ENCODE measurements around the gene ACADVL.
"Not testable (repeated sequence)": the region's sequence is repeated elsewhere in the genome, so short reads cannot be mapped to it uniquely, and the experiment has no call there.

ACADVL gene

DNA sequence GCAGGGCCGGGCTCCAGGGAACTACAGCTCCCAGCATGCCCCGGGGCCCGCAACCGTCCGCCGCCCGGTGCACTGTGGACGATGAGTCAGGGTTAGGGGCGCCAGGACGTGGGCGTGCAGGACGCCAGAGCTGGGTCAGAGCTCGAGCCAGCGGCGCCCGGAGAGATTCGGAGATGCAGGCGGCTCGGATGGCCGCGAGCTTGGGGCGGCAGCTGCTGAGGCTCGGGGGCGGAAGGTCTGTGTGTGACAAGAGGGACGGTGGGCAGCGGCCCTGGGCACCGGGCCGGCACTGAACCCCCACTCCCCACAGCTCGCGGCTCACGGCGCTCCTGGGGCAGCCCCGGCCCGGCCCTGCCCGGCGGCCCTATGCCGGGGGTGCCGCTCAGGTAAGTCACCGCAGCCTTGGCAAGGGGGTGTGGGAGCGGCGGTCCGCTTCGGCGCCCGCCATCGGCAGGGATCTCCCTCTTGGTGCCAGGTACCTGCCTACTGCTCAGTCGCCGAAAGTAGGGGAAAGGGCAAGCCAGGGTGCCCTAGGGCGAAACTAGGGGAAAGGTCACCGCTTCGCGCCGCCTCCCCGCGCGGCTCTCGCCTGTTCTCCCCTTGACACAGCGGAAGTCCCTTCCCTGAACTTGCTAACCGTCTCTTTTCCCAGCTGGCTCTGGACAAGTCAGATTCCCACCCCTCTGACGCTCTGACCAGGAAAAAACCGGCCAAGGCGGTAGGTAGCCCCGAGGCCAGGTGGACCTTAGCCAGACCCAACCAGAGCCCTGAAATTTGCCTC, at the start of gene ACADVL, which contains the start of gene DLG4:
Gene ACADVL (plus strand): TSS at position 127 of the 781 bp plus-strand sequence. CDS start 47 bp downstream, at position 174.
Gene DLG4 (minus strand): TSS at position 25 of the 781 bp plus-strand sequence.
- peak; percentile 61 for DNase-seq

DNA sequence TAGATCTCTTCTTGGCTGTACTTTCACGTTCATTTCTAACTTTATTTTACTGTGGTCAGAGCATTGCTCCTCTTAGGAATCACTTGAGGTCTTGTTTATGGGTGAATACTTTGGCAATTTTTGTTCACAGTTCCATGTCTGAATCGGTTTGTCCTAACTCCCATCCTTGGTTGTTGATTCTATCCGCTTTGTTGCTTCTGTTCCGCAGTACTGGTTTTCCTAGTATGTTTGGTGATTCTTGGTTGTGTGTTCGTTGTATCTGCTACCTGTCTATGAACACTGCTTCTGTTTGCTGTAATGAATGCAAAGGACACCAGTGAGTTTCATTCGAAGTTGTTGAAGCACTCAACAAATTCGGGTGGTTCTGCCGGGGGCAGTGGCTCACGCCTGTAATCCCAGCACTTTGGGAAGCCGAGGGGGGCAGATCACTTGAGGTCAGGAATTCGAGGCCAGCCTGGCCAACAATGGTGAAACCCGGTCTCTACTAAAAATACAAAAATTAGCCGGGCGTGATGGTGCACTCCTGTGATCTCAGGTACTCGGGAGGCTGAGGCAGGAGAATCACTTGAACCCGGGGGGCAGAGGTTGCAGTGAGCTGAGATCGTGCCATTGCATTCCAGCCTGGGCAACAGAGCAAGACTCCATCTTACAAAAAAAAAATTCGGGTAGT, 47.1 kb upstream of the ACADVL start:
- not testable (repeated sequence) for DNase-seq

DNA sequence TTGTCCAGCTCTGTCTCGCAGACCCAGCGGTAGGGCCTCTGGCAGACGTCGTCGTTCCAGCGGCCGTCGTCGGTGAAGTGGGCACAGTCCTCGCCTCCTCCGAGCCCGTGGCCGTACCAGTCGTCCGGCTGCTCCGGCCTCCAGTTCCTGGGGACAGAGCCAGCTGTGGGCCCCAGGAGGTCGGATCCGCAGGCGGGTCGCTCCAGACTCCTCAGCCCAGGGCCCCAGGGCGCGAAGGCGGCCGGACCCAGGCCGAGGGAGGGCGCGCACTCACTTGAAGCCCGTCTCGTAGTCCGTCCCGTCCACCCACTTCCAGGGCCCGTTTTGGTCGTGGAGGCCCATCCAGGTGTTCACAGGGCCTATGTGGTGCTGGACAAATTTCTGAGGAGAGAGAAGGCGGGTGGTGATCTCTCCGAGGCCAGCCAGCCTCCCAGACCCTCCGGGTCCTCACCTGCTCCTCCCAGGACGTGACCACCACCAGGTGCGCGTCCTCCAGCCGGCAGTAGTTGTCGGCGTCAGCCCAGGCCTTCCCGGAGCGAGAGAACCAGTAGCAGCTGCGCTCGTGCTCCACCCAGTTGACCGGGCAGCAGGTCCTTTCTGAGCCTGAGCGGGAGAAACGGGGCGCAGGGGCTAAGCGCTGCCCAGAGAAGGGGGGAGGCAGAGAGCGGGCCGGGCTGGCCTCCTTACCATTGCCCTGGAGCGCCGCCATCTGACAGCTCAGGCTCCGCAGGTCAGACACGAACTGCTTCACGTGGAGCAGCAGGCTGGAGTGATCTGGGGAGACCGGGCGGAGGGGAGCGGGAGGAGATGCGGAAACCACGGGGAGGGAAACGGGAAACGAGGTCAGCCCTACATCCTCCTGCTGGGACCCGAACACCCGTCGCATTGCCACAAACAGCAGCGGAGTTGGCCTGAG, 45.8 kb upstream of the ACADVL start:
- DNase-seq = no peak

DNA sequence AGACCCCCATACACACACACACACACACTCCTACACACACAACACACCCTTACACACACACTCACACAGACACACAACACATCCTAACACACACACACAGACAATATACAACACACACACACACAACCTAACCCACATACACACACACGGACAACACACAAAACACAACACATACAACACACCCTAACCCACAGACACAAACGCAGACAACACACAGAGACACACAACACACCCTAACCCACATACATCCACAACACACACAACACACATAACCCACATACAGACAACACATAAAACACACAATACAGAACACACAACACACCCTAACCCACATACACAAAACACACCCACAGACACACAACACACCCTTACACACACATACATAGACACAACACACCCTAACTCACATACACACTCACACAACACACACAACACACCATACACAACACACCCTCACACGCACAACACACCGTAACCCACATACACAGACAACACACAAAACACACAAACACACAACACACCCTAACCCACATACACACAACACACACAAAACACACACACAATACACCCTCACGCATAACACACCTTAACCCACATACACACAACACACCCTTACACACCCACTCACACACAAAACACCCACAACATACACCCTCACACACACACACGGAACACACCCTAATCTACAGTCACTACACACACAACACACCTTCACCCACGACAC, 45.0 kb upstream of the ACADVL start:
- DNase-seq = no peak

DNA sequence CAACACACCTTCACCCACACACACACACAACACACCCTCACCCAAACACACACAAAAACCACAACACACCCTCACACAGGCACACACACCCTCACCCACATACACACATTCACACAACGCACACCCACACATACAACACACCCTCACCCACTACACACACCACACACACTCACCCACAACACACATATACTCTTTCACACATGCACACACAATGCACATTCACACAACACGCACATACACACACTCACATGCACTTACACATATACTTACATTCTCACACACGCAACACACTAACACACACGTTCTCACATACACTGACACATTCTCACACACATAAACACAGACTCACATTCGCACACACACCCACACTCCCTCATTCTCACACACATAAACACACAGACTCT, 44.4 kb upstream of the ACADVL start:
- DNase-seq = no peak

DNA sequence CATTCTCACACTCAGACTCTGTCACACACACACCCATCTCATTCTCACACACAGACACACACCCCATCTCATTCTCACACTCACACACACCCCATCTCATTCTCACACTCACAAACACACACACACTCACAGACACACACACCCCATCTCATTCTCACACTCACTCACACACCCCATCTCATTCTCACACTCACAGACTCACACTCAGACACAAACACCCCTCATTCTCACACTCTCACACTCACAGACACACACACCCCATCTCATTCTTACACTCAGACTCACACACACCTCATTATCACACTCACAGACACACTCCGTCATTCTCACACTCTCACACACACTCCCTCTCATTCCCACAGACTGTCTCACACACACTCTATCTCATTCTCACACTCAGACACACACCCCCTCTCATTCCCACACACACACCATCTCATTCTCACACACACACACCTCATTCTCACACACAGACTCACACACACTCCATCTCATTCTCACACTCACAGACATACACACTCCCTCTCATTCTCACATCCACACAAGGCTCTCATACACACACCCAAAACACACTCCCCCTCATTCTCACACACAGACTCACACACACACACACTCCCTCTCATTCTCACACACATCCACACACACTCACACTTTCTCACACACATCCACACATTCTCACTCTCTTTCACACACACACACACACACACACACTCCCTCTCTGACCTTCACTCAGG, 43.5 kb upstream of the ACADVL start:
- no peak for DNase-seq

DNA sequence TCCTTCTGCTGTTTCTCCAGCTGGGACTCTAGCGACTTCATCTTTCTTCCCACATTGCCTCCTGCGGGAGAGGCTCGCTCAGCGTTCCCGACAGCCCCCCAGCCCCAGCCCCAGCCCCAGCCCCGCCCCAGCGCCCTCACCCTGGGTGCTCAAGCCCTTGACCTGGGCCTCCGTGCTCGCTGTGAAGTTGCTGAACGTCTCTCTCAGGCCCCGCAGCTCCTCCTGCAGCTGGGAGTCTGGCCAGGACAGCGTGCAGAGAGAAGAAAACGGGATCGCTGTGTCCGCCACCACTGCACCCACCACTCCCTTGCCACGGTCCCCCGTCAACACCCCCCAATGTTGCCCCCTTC, 42.9 kb upstream of the ACADVL start:
- DNase-seq = no peak

DNA sequence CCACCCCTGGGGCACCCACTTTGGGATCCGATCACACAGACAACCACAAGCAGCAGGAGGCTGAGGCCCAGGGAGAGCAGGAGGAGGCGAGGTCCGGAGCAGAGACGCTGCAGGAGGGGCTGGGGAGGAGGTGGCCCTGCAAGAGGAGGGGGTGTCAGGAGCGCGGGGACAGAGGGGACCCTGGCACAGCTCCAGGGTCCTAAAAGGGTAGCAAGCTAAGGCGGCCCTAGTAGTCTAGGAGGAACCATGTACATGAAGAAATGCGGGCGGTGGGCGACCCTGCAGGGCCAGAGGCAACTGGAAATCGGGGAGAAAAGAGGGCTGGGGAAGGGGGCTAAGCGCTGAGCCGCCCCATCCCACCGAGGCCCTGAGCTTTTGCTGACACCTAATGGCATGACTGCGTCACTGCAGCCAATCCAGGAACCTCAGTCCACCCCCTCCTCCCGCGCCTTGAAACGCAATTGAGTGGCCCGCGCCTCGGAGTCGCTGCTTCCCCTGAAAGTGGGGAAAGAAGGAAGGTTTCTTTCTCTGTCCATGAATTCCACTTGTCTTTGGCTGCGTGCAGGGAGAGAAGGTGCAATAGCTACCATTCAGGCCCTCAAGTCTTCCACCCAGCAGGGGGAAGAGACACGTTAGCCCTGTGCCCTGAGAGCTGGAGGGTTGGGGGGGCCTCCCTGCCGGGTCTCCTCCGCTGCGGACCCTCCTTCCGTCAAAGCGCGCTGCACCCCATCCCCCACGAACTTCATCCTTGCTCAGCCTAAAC, 42.4 kb upstream of the ACADVL start:
- DNase-seq = peak; percentile 55

DNA sequence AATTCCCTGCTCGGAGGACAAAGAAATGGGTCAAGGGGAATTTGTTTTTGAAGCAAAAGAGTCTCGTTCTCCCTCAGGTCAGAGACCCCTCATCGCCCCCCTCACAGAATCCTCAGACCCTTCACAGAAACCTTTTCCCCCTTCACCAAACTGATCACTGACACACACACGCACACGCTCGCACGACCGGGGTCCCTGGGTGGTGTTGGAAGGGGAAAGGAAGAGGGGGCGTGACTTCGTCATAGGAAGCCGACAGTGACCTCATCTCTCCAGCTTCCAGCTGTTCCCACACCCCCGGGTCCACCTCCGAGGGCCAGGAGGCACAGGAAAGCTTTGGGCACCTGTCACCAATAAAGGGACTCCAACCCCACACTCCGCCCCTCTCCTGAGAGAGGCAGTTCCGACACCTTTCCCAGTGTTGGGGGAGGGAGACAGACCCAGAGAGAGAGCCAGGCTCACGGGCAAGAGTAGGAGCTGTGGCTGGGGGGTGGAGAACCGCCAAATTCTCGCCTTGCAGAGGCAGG, 41.7 kb upstream of the ACADVL start:
- no peak for DNase-seq

DNA sequence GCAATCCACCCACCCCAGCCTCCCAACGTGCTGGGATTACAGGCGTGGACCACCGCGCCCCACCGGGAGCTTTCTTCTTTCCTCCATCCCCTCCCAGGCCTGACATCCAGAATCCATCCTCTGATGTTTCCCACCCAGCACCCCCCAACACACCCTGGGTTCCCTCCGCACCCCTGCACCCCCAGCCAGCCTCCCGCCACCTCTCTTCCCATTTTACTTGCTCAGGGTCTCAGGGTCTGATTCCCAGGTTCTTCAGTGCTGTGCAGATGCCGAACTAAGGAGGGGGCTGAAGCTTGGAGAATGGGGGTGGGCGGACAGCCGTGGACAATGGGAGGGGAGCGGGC, 40.8 kb upstream of the ACADVL start:
- DNase-seq = no peak

DNA sequence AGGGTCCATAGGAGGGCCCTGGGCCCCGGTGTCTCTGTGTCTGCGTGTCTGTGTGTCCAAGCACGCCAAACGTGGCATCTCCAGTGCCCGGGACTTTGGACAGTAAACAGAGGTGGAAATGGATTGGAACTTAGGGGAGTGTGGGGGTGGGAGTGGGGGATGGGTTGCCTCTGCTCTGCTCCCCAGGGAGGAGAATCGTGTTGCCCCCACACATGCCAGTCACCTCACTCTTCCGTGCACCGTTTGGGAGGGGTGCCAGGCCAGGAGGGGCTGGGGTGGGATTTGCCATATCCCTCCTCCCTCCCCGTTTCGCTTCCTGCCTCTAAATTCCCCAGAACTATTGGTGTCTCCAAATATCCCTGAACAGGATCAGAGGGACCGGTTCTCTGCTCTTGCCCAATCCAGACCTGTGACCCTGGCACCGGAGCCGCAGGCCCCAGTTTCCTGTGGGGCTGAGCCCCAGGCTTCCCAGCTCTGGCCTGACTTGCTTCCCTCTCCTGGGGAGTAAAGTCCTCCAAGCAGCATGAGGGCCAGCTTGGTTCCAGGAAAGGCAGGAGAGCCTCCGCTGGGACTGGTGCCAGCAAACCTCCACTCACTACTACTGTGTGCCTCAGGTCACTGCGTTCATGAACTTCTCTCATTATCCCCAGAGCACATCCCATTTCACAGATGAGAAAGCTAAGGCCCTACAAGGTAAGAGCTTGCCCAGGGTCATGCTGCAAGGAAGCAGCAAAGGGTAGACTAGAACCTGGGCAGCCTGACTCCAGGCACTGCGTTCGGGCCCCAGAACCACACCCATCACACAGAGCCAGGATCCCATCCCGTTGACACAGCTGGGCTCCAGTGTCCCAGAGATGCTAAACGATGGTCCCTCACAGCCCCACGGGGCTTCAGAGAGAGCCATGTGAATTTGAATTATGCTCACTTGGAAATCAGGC, 40.2 kb upstream of the ACADVL start, which contains the start of gene ASGR1:
Gene ASGR1 (minus strand): TSS at position 54 of the 938 bp plus-strand sequence. CDS start 807 bp downstream, outside the sequence.
- no peak for DNase-seq

DNA sequence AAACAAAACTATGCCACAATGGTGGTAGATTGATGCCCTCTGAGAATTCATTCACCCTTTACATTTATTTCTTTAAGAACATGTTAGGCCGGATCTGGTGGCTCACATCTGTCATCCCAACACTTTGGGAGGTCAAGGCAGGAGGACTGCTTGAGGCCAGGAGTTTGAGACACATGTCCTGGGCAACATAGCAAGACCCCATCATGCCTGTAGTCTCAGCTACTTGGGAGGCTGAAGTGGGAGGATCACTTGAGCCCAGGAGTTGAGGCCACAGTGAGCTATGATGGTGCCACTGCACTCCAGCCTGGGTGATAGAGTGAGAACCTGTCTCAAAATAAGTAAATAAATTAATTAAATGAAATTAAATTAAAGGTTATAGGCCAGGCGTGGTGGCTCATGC, 37.6 kb upstream of the ACADVL start:
- not testable (repeated sequence) for DNase-seq

DNA sequence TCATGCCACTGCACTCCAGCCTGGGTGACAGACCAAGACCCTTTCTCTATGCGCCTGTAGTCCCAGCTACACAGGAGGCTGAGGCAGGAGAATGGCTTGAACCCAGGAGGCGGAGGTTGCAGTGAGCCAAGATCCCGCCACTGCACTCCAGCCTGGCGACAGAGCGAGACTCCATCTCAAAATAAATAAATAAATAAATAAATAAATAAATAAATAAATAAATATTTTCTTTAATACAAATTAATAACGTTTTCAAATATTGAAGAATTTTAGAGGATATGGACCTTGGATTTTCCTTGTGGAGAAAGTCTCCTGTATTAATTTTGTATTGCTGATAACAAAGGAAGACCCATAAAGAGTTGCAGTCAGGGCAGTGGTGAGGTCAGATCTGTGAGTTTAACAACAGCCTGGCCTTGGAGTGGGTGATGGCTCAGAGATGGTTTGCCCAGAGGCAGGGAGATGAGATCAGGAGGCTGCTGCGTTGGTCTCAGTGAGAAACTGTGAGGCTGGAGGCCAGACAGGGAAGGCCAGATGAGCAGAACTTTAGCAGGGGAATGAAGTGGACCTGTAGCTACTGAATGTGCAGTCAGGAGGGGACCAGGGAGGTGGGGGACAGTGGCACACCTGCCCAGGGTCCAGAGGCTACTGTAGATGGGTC, 36.2 kb upstream of the ACADVL start:
- no peak for DNase-seq

DNA sequence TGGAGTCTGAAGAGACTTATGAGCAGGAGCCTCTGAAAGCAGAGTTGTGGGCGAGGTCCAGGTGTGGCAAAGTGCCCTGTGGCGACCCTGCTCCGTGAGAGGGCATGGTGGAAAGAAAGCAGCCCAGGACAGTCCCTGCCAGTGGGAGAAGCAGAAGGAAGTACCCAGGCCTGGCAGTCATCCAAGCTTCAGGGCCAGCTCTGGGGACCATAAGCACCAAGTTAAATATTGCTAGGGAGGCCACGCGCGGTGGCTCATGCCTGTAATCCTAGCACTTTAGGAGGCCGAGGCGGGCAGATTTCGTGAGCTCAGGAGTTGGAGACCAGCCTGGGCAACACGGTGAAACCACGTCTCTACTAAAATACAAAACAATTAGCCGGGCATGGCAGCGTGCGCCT, 35.6 kb upstream of the ACADVL start:
- no peak for DNase-seq

DNA sequence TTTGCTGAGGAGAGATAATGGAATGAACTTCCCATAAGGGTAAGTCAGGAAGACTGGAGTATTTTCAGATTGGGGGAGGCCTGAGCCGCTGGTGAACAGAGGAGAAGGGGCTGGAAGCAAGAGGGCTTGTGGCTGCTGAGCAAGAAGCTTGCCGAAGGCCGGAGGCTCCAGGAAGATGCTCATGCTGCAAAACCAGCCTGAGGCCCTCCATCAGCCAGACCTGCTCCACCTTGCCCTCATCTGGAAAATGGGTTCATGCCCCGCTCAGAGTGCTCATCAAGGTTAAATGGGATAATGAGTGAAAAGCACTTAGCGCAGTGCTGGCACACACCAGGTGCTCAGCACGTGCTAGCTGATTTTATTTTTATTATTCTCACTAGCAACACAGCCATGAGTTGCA, 35.1 kb upstream of the ACADVL start:
- no peak for DNase-seq

DNA sequence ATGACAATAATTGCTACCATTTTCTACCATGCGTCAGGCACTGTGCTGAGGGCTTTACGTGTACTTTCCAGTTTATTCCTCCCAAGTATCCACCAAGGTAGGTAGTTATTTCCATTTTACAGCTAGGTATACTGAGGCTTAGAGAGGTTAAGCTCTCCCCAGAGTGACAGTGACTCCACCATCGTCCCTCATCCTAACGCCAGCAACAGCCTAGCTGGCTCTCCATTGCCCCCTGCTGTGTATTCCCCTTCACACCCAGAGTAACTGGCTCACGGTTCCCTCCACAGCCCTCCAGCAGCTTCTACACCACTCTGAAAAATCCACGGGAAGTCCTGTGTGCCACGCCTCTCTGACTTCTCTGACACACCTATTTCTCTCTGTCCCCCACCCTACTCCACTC, 33.5 kb upstream of the ACADVL start:
- no peak for DNase-seq

DNA sequence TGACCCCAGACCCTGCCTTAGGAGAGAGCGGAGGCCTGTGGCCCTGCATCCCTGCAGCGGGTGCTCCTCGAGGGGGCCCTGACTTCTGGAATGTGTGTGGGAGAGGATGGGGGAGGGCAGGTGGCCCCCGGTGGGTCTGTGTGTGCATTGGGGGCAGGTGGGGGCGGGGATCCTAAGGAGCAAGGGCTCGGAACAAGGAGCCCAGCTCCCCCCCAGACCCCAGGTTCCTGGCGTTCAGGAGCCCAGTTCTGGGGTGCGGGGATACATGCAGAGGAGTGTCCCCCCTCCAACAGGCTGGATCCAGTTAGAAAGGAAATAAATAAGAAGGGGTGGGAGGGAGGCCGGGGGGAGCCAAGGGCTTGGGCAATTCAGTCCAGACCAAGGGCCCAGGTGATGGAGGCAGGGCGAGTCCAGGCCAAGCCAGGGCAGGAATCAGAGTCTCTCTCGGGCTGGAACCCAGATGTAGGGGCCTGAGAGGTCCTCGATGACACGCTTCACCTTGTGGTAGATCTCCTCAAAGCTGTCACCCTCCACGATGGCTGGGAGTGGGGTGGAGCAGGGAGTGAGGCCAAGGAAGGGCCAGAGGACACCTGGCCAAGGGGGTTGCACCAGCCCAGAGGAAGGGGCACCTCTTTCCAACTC, 29.3 kb upstream of the ACADVL start:
- no peak for DNase-seq

DNA sequence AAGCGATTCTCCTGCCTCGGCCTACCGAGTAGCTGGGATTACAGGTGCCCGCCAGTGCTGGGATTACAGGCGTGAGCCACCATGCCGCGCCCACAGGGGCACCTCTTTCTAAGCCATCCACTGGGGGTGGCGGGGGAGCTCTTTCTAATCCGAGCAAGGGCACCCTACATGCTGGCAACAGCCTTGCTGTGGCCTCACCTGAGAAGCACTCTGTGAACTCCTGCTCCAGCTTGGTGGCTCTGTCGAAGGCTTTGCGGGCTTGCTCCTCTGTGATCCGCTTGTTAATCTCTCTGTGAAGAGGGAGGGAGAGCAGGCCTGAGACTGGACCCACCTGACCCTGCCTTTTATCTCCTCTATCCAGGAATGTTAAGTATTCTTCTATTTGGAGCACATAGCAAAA, 28.7 kb upstream of the ACADVL start:
- DNase-seq = no peak
